SKM-1 treated with dmso at 0.1 percent for 144 hours (cell line): ENCODE measurements around the gene DDAH1.

Experiments used
- DNase-seq: peaks from one replicate; lab custom pipeline; 2025; ENCODE audit not compliant: unreplicated experiment; lab: John Stamatoyannopoulos, UW

The DDAH1 gene

GRCh38 chr1:85333186-85333585 is 131.8 kb downstream of the DDAH1 start:
- DNase-seq: no peak

- DNase-seq: no peak
Observed at GRCh38 chr1:85332575-85332974, 132.4 kb downstream of the DDAH1 start.

- DNase-seq: no peak
Observed at GRCh38 chr1:85330711-85331290, 134.2 kb downstream of the DDAH1 start.

- DNase-seq: no peak
Observed at GRCh38 chr1:85330214-85330631, 134.7 kb downstream of the DDAH1 start.

GRCh38 chr1:85328713-85329397 is 136.1 kb downstream of the DDAH1 start:
- DNase-seq: no peak

GRCh38 chr1:85327759-85328158 is 137.2 kb downstream of the DDAH1 start:
- DNase-seq: no peak

- DNase-seq: no peak
Observed at GRCh38 chr1:85326851-85327250, 138.1 kb downstream of the DDAH1 start.

- DNase-seq: no peak
Observed at GRCh38 chr1:85326336-85326735, 138.6 kb downstream of the DDAH1 start.

- DNase-seq: no peak
Observed at GRCh38 chr1:85325920-85326319, 139.0 kb downstream of the DDAH1 start.

- no peak for DNase-seq
Observed at GRCh38 chr1:85323770-85324169, 141.2 kb downstream of the DDAH1 start.

GRCh38 chr1:85322655-85323054 is 142.3 kb downstream of the DDAH1 start:
- no peak for DNase-seq

GRCh38 chr1:85321237-85321964 is 143.6 kb downstream of the DDAH1 start:
- no peak for DNase-seq

- DNase-seq: no peak
Observed at GRCh38 chr1:85320371-85321131, 144.4 kb downstream of the DDAH1 start.

GRCh38 chr1:85319931-85320330 is 145.0 kb downstream of the DDAH1 start:
- no peak for DNase-seq

- no peak for DNase-seq
Observed at GRCh38 chr1:85319491-85319890, 145.5 kb downstream of the DDAH1 start.

- DNase-seq: no peak
Observed at GRCh38 chr1:85318217-85318616, 146.7 kb downstream of the DDAH1 start.

GRCh38 chr1:85317560-85317959 is 147.4 kb downstream of the DDAH1 start:
- DNase-seq: no peak

- no peak for DNase-seq
Observed at GRCh38 chr1:85316321-85316720, 148.6 kb downstream of the DDAH1 start.

- no peak for DNase-seq
Observed at GRCh38 chr1:85315789-85316188, 149.2 kb downstream of the DDAH1 start.

GRCh38 chr1:85314726-85315125 is 150.2 kb downstream of the DDAH1 start:
- no peak for DNase-seq

GRCh38 chr1:85313888-85314696 is 150.9 kb downstream of the DDAH1 start:
- DNase-seq: no peak
